Ovary (tissue), 1 donor: ENCODE results near the gene ADRA2C.

Experiments
- EP300 ChIP-seq: sonication (generic); formaldehyde crosslinking; IDR thresholded peaks from one replicate; pipeline ENCODE4 v1.6.1; 2017; ENCODE audit warnings: antibody characterized with exemption
- POLR2A ChIP-seq: fragments of 450-650 bp; IDR thresholded peaks from one replicate; pipeline ENCODE4 v1.6.1; 2017; ENCODE audit warnings: antibody characterized with exemption, mild to moderate bottlenecking, moderate library complexity

DNA sequence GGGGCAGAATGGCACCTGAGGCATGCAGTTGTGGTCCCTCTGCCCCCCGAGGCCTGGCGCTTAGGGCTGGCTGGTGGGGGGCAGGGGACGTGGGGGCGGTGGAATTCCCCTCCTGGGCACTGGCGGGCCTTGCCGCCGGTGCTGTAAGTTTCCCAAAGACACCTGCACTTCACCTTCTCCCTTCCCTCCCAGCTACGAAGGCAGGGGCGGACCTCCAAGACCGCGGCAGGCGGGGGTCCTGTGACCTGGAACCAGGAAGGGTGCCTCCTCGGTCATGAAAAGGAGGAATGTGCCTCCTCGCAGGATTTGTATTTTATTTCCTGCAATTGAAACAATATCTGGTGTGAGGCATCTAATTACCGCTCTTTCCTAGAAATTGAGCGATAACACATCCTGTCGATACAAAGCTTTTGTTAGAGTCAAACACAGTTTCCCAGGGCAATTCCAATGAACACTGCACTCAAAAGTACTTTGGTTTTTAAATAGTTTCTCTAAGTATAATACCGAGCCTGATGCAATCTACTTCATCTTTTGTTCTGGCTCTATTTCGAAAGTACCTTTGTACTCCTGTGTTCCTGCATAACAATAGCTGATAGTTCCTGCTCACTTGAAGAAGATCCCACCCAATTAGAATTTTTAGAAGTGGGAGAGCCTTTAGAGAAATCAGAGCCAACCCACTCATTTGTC is 12.3 kb upstream of the ADRA2C start:
- TF ChIP-seq POLR2A = no peak
- TF ChIP-seq EP300 = no peak
